ENCODE measurements around the gene SPEF2. TPM values are rescaled to one million over a fixed set of nuclear protein-coding genes. Genes with fewer than 3 reads are reported as not detected.

SPEF2 gene
- total and polyA plus RNA-seq, 2 of the 13 experiments (the other 11 are each of a cell fraction or from before 2014, with no cell fraction given): 1.5 to 2.3 TPM

GRCh38 chr5:35826554-35826953 lies 208.9 kb downstream of the SPEF2 start:
- WGBS (ENCODE audit: low lambda C conversion rate): 17% methylated on average over 2 of the region's 2 CpGs
- no peak for ATAC-seq
- no peaks in the 10 kb centered on the region for H3K4me1 ChIP-seq (ENCODE audit: insufficient read depth, low read length)
- H3K36me3 ChIP-seq (replicated peaks in 1 of 2; ENCODE audit: control insufficient read depth in 1 of 2, insufficient read depth in 2 of 2, low read length in 2 of 2): no peaks in the 10 kb centered on the region
- no peak overlapping the region for H3K4me2 ChIP-seq (ENCODE audit: low read depth, low read length)
- BruUV-seq (replicated peaks): no TSS peak
- POLR2A ChIA-PET: no interaction called here
- no peak for FAIRE-seq
- no peaks in the 10 kb centered on the region for H3K79me2 ChIP-seq (ENCODE audit: insufficient read depth, low read length)
- no peak for DNase-seq (ENCODE audit: low spot score)
- in situ Hi-C loops (cut with HindIII; ENCODE audit: extremely low pct_ligation_motif_present, low pct_unique_long_range_greater_than_20kb): no loop called here
- TF ChIP-seq ZNF451 (CRISPR knock-in tag; IDR thresholded peaks at IDR 0.05) (no peak), HNRNPK (IDR thresholded peaks at IDR 0.05; ENCODE audit: low read depth, low read length, poor library complexity, severe bottlenecking) (no peak), PHF5A (CRISPR knock-in tag; IDR thresholded peaks at IDR 0.05; ENCODE audit: low read depth, unreplicated experiment) (no peak), ZNF530 (CRISPR knock-in tag; IDR thresholded peaks at IDR 0.05; ENCODE audit: low read depth) (no peak), ZBTB3 (CRISPR knock-in tag; IDR thresholded peaks at IDR 0.05; ENCODE audit: borderline replicate concordance, low read depth) (no peak), BRD4 (CRISPR knock-in tag; IDR thresholded peaks at IDR 0.05) (no peak), ESRRA (CRISPR knock-in tag; IDR thresholded peaks at IDR 0.05; ENCODE audit: low read depth) (no peak)
- TF ChIP-seq, protein P1, sequence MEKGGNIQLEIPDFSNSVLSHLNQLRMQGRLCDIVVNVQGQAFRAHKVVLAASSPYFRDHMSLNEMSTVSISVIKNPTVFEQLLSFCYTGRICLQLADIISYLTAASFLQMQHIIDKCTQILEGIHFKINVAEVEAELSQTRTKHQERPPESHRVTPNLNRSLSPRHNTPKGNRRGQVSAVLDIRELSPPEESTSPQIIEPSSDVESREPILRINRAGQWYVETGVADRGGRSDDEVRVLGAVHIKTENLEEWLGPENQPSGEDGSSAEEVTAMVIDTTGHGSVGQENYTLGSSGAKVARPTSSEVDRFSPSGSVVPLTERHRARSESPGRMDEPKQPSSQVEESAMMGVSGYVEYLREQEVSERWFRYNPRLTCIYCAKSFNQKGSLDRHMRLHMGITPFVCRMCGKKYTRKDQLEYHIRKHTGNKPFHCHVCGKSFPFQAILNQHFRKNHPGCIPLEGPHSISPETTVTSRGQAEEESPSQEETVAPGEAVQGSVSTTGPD (CRISPR knock-in tag; IDR thresholded peaks at IDR 0.05): no peak
- no peak overlapping the region for H2AFZ ChIP-seq (ENCODE audit: low read length)
- intact Hi-C loops (cut with micrococcal nuclease; ENCODE audit: unreplicated experiment): no loop called here
- H3K27me3 ChIP-seq (ENCODE audit: control insufficient read depth in 1 of 2, insufficient read depth in 2 of 2, low read length in 2 of 2): peaks cover 0 to 5% of the 10 kb centered on the region in 2 experiments; a peak in 2 of 5 replicates
- H4K20me1 ChIP-seq (ENCODE audit: insufficient read depth, low read length): no peaks in the 10 kb centered on the region
- H3K27ac ChIP-seq (ENCODE audit: extremely low read length, insufficient read depth, low read length): no peak overlapping the region
- no peak overlapping the region for H3K9ac ChIP-seq (ENCODE audit: insufficient read depth, low read depth, low read length)
- H3K9me3 ChIP-seq (ENCODE audit: low read length): no peaks in the 10 kb centered on the region
- no peak overlapping the region for H3K4me3 ChIP-seq (replicated peaks in 1 of 3; ENCODE audit: insufficient read depth in 1 of 3, low read depth in 2 of 3, low read length in 3 of 3)
- CTCF ChIA-PET (ENCODE audit: low intra/inter-chr PET ratio, low total read pairs): no interaction called here
